NOMO-1 (cell line): ENCODE results near the gene KIF26B.
"Not testable (repeated sequence)": the region's sequence is repeated elsewhere in the genome, so short reads cannot be mapped to it uniquely, and the experiment has no call there.

Source experiments
- DNase-seq, 2 experiments: peaks; one replicate each; lab custom pipeline; 2025; ENCODE audit not compliant: unreplicated experiment in 2 of 2; lab: John Stamatoyannopoulos, UW

The KIF26B gene

GRCh38 chr1:245154429-245155271 lies at the start of gene KIF26B:
TSS of gene KIF26B (plus strand) at chr1:245154985. CDS start at chr1:245155425, 440 bp downstream.
- peak; percentile 8 to 30 for DNase-seq

GRCh38 chr1:245105042-245105441 lies 49.7 kb upstream of the KIF26B start:
- no peak for DNase-seq

- DNase-seq, result no peak
Observed at GRCh38 chr1:245105815-245106410, 48.9 kb upstream of the KIF26B start.

- no peak for DNase-seq
Observed at GRCh38 chr1:245107776-245108114, 47.0 kb upstream of the KIF26B start.

GRCh38 chr1:245108246-245108645 lies 46.5 kb upstream of the KIF26B start:
- DNase-seq, result no peak

- DNase-seq, result peak in 1 of 2 experiments; percentile 2
Observed at GRCh38 chr1:245108909-245109308, 45.9 kb upstream of the KIF26B start.

- peak in 1 of 2 experiments; percentile 16 for DNase-seq
Observed at GRCh38 chr1:245110406-245110805, 44.4 kb upstream of the KIF26B start.

GRCh38 chr1:245111073-245111472 lies 43.7 kb upstream of the KIF26B start:
- DNase-seq, result no peak

GRCh38 chr1:245113649-245114048 lies 41.1 kb upstream of the KIF26B start:
- no peak for DNase-seq

- DNase-seq, result no peak
Observed at GRCh38 chr1:245116131-245116530, 38.7 kb upstream of the KIF26B start.

GRCh38 chr1:245116751-245117150 lies 38.0 kb upstream of the KIF26B start:
- DNase-seq, result no peak

GRCh38 chr1:245118066-245118465 lies 36.7 kb upstream of the KIF26B start:
- DNase-seq, result no peak

- DNase-seq, result no peak
Observed at GRCh38 chr1:245118806-245119205, 36.0 kb upstream of the KIF26B start.

GRCh38 chr1:245121523-245121922 lies 33.3 kb upstream of the KIF26B start:
- no peak for DNase-seq

GRCh38 chr1:245124241-245124640 lies 30.5 kb upstream of the KIF26B start:
- no peak for DNase-seq

GRCh38 chr1:245124644-245125043 lies 30.1 kb upstream of the KIF26B start:
- DNase-seq, result no peak

- DNase-seq, result no peak
Observed at GRCh38 chr1:245126530-245126929, 28.3 kb upstream of the KIF26B start.

- no peak for DNase-seq
Observed at GRCh38 chr1:245128381-245129101, 26.2 kb upstream of the KIF26B start.

GRCh38 chr1:245129319-245130240 lies 25.2 kb upstream of the KIF26B start:
- DNase-seq, result no peak

- DNase-seq, result not testable (repeated sequence)
Observed at GRCh38 chr1:245130281-245131025, 24.3 kb upstream of the KIF26B start.
